GM21737 (cell line): Measurements from ENCODE around the gene EDNRA.
"Not testable (repeated sequence)": the region's sequence is repeated elsewhere in the genome, so short reads cannot be mapped to it uniquely, and the experiment has no call there.

Experiments used
- ATAC-seq: cut with Tn5 transposase; IDR thresholded peaks from one replicate; pipeline ENCODE4 v1.9.1; 2021; ENCODE audit warnings: mild to moderate bottlenecking, moderate library complexity; ENCODE audit not compliant: unreplicated experiment

Gene EDNRA

GRCh38 chr4:147480891-147481576 lies at the start of gene EDNRA:
Gene EDNRA, plus strand, starts transcription at chr4:147481097. Its CDS starts 4,585 bp downstream, at chr4:147485682.
- no peak for ATAC-seq

DNA sequence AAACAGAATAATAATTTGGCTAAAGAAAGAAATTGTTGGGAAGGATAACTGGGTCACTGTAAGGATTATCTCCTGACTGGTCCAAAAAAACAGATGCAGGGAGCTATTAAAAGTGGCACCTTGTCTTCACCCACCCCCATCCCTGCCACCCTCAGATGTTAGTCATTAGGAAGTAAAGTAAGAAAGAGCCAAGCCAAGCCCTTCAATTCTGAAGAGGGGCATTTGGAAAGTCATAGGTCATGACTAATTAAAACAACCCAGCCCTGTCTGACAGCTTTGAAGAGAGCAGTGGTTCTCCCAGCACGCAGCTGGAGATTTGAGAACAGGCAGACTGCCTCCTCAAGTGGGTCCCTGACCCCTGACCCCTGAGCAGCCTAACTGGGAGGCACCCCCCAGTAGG lies 46.5 kb upstream of the EDNRA start:
- not testable (repeated sequence) for ATAC-seq

DNA sequence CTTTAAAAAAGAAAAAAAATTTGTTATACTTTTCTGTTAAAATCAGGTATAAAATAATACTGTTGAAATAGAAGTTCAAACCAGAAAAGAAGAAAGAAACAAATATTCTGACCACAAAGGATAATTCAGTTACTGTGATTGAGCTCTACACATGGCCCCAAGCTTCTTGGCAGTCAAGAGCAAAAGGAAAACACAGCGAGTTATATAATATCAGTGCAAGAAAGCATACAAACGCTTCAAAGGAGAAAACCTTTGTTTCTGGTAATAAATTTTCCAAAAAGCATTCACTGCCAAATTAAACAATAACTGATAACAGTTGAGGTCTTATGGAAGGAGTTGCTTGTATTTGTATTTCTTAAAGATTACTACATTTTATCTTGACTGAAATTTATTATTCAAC lies 40.5 kb upstream of the EDNRA start:
- ATAC-seq = no peak

DNA sequence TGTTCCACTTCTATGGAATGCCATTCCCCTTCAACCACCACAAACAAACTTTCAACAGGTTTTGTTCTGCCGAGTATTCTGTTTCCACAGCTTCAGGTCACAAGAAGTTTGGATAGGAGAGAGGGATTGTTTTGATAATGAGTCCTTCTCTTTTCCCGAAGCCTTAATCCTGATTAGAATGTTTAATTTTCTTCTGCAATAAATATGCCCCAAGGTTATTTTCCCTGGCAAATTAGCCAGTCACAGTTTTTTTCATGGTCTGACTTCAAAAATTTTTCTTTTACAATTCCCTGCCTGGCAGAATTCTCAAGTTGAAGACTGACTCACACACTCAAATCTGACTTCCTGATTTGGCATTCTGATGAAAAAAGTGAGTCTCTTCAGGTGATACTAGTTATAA lies 33.1 kb upstream of the EDNRA start:
- ATAC-seq = no peak

DNA sequence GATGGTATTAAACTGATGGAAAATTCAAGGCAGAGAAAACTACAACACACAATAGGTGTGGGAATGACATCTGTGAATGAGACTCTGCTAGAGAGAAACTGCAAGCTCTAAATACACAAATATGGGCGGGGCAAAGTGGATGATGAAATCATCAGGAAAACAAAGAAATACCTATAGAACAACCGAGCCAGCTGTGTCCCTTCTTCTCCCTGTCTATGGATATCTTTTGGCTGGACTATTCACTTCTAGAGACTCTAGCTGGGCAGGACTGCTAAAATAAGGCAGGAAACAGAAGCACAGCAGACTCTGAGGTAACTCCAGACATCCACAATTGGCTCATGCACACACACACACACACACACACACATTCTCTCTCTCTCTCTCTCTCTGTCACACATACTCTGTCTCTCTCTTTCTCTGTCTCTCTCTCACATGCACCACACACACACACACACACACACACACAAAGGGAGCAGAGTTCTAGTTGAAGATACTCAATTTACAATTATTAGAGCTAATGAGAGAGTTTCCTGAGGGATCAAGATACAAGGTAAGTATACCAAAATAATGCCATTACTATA lies 27.2 kb upstream of the EDNRA start:
- ATAC-seq = no peak

- ATAC-seq = no peak
Observed at GRCh38 chr4:147456706-147457105, 24.2 kb upstream of the EDNRA start.

DNA sequence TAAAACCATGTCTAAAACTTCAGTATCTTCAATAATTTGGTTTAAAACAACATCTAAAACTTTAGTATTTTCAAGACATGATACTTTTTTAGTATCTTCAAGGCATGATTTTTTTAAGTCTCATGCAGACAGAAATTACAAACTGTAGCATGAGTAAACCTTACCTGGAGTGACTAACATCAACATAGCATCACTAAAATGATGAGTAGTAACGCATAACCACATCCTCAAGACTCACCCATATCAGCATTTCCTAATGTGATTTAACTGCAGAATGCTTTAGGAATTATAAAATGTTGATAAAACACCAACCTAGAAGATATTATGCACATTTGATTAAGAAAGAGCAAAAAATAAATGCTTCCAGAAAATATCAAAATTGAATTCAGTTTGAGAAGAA lies 19.7 kb upstream of the EDNRA start:
- ATAC-seq = no peak

- ATAC-seq = no peak
Observed at GRCh38 chr4:147463065-147463464, 17.8 kb upstream of the EDNRA start.

- no peak for ATAC-seq
Observed at GRCh38 chr4:147465461-147465860, 15.4 kb upstream of the EDNRA start.

GRCh38 chr4:147477439-147477838 lies 3.5 kb upstream of the EDNRA start:
- no peak for ATAC-seq

- no peak for ATAC-seq
Observed at GRCh38 chr4:147479376-147479775, 1.5 kb upstream of the EDNRA start.

GRCh38 chr4:147479786-147480185 lies 1.1 kb upstream of the EDNRA start:
- ATAC-seq = no peak

- ATAC-seq = no peak
Observed at GRCh38 chr4:147480502-147480890, 401 bp upstream of the EDNRA start.

DNA sequence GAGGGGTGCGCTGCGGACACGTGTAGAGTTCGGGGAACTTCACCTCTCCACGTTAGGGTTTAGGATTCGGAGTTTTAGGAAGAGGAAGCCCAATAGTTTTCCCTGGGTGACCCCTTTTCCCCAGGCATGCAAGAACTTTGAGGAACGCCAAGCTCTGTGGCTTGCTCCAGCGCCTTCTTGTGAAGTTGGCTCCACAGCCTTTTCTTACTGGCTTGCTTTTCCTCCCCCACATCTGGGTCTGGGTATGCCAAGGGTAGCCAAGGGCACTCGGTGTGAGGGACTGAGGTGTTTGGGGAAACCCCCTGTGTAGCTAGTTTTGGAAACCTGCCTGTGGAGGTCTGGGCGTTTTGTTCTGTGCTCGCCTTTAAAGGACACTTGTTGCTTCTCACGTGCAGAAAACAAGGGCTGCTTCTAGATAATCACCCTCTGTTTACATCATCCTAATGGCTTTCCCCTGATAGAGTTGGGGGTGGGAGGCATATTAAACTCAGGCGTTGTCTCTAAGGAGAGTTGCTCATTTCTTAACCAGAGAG lies 746 bp downstream of the EDNRA start:
- ATAC-seq = no peak

- ATAC-seq = no peak
Observed at GRCh38 chr4:147482281-147482680, 1.4 kb downstream of the EDNRA start.

- no peak for ATAC-seq
Observed at GRCh38 chr4:147485167-147485566, 4.3 kb downstream of the EDNRA start.

DNA sequence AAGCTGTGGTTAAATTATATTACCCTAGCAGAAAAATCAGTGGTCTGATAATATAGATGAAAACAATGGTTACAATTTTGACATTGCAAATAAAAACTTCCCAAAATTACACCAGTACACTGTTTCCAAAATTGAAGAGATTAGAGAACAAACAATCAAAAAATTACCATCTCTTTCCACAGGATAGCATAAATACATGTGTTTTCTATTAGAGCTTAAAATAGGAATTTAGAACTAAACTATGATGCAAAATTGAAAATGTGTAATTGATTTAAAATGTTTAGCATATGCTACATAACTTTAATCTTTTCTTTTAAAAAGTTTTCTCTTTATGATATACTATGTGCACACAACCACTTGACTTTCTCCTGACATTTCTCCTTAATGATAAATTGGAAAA lies 6.7 kb downstream of the EDNRA start:
- ATAC-seq = no peak

DNA sequence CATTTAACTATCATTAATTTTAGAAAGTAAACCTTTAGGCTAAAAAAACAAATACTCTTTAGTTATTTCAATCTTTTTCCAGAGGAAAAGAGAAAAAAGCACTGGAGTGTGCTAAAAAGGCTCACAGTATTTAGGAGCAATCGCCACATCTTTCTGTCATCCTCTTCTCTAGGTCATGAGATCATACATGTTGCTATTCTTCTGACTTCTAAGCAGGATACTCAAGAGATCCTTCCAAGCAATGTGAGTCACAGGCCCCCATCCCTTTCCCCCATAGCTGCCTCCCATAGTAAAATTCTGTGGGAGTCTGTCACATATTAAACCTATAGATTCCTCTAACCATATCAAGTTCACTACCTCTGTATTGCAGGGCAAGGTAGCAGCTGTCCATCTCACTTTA lies 7.7 kb downstream of the EDNRA start:
- no peak for ATAC-seq

DNA sequence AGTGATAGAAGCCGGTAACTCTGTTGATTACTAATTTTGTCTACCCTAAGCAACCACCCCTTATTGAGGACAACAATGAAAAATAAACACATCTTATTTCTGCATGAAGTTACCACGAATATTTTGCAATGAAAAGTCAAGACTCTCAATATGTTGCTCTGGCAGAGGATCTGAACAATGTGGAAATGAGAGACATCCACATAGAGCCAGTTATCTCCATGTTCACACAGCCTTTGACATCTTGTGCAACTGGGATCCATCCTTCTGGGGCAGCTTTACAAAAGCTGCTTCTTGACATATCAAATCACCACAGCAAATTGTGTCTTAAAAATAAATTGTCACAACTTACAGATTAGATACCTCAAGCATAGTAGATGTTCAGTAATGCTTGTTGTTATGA lies 10.2 kb downstream of the EDNRA start:
- ATAC-seq = no peak

GRCh38 chr4:147492306-147492705 lies 11.4 kb downstream of the EDNRA start:
- no peak for ATAC-seq

DNA sequence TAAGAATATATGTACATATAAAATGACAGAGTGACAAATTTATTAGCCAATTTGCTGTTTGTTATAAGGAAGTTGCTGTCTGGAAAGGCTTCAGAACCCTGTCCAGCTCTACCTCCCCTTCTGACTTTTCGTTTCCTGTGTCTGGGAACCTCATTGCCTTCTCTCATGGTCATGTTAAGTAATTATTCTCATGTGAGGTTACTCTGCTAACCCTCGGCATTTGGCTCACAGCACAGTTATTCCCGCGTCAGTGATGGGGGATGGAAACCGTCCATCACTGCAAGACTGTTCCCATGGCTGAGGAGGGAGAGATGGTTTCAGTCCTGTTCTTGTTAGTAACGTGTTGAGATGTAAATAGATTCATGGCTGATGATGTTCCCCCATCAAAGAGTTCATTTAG lies 11.9 kb downstream of the EDNRA start:
- no peak for ATAC-seq

DNA sequence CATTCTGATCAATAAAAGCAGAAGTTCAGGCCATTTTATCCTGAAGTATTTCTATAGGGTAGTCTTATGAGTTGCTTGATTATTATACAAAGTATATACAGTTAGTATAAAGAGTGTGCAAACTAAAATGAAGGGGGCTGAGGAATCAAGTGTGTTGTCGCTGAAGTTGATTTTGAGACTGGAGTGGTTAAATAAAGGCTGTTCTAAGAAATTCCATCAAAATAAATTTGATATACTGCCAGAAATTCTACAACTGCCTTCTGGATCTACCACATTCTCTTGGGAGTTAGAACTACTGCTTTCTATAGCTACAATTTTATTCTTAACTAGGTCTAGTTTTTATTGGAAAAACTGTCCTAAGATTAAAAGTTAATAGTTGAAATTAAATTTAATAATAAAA lies 12.4 kb downstream of the EDNRA start:
- ATAC-seq = no peak

- ATAC-seq = no peak
Observed at GRCh38 chr4:147494301-147494700, 13.4 kb downstream of the EDNRA start.
